HEK293T (cell line): ENCODE measurements around the gene FTCDNL1.

ENCODE experiments used
- CTCF ChIA-PET: fragments of 350-600 bp; formaldehyde crosslinking; extraction: SDS; loops from one replicate; lab custom pipeline; 2021; ENCODE audit warnings: antibody characterized with exemption, inconsistent platforms; lab: Yijun Ruan, JAX
- POLR2A ChIA-PET: fragments of 350-600 bp; formaldehyde crosslinking; extraction: SDS; loops from one replicate; lab custom pipeline; 2020; ENCODE audit warnings: antibody characterized with exemption, inconsistent platforms; lab: Yijun Ruan, JAX
- DNase-seq: peaks from one replicate; pipeline ENCODE4 v3.0.0; 2012; ENCODE audit warnings: mixed read lengths; ENCODE audit errors: extremely low spot score
- ARNT ChIP-seq: fragments of 450-650 bp; IDR thresholded peaks from 2 replicates; pipeline ENCODE4 v1.6.1; 2017; ENCODE audit warnings: mild to moderate bottlenecking
- BHLHE40 ChIP-seq: fragments of 450-650 bp; IDR thresholded peaks from 2 replicates; pipeline ENCODE4 v1.6.1; 2016; ENCODE audit warnings: mild to moderate bottlenecking, moderate library complexity, borderline replicate concordance
- CTBP1 ChIP-seq: fragments of 450-650 bp; IDR thresholded peaks from 2 replicates; pipeline ENCODE4 v1.6.1; 2016; ENCODE audit warnings: borderline replicate concordance
- ELF4 ChIP-seq: fragments of 450-650 bp; IDR thresholded peaks from 2 replicates; pipeline ENCODE4 v1.6.1; 2017; ENCODE audit warnings: antibody characterized with exemption
- FOXA1 ChIP-seq: fragments of 450-650 bp; IDR thresholded peaks from 2 replicates; pipeline ENCODE4 v1.6.1; 2016; ENCODE audit warnings: mild to moderate bottlenecking
- FOXK2 ChIP-seq: fragments of 450-650 bp; IDR thresholded peaks from 2 replicates; pipeline ENCODE4 v1.6.1; 2016; ENCODE audit warnings: mild to moderate bottlenecking
- FOXM1 ChIP-seq: fragments of 450-650 bp; IDR thresholded peaks from 2 replicates; pipeline ENCODE4 v1.6.1; 2017; ENCODE audit warnings: mild to moderate bottlenecking, borderline replicate concordance
- HDGF ChIP-seq: fragments of 450-650 bp; IDR thresholded peaks from 2 replicates; pipeline ENCODE4 v1.6.1; 2017; ENCODE audit warnings: antibody characterized with exemption, borderline replicate concordance
- L3MBTL2 ChIP-seq: fragments of 450-650 bp; conservative IDR thresholded peaks from 2 replicates; pipeline ENCODE4 v1.6.1; 2016; ENCODE audit warnings: mild to moderate bottlenecking
- LEF1 ChIP-seq: fragments of 450-650 bp; IDR thresholded peaks from 2 replicates; pipeline ENCODE4 v1.6.1; 2017; ENCODE audit warnings: mild to moderate bottlenecking, borderline replicate concordance
- NFRKB ChIP-seq: fragments of 450-650 bp; IDR thresholded peaks from 2 replicates; pipeline ENCODE4 v1.6.1; 2016; ENCODE audit warnings: mild to moderate bottlenecking, moderate library complexity
- PKNOX1 ChIP-seq: fragments of 450-650 bp; IDR thresholded peaks from 2 replicates; pipeline ENCODE4 v1.6.1; 2016
- SP1 ChIP-seq: fragments of 450-650 bp; IDR thresholded peaks from 2 replicates; pipeline ENCODE4 v1.6.1; 2017
- SUZ12 ChIP-seq: fragments of 450-650 bp; IDR thresholded peaks from 2 replicates; pipeline ENCODE4 v1.6.1; 2016; ENCODE audit warnings: mild to moderate bottlenecking
- TARDBP ChIP-seq: fragments of 450-650 bp; IDR thresholded peaks from 2 replicates; pipeline ENCODE4 v1.6.1; 2016
- ZNF384 ChIP-seq: fragments of 450-650 bp; IDR thresholded peaks from 2 replicates; pipeline ENCODE4 v1.6.1; 2016

The FTCDNL1 gene

GRCh38 chr2:199830531-199830930 is 20.5 kb downstream of the FTCDNL1 start:
- CTCF ChIA-PET: no interaction called here

DNA sequence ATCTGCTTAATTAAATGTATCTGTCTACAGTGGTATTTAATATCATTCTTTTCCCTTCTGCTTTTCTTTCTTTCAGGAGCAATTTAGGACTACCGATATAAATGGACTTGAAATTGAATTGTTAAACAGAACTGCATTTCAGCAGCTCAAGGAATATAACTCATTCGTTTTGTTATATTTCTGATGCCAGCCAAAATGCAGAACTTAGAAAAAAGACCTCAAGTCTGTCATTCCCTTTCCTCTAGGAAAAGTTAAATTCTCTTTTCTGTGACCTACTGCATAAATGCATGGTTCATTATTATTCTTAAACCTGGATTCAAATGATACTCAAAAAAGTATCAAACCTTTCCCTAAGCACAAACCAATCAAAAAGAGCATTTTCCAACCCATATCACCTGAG is 21.4 kb downstream of the FTCDNL1 start:
- TF ChIP-seq BHLHE40: no peak
- TF ChIP-seq ELF4: no peak
- TF ChIP-seq L3MBTL2: no peak
- TF ChIP-seq NFRKB: no peak
- TF ChIP-seq FOXA1: no peak
- no peak for TF ChIP-seq ARNT
- no peak for TF ChIP-seq HDGF
- no peak for TF ChIP-seq CTBP1
- TF ChIP-seq SUZ12: no peak
- no peak for TF ChIP-seq TARDBP
- TF ChIP-seq LEF1: no peak
- TF ChIP-seq ZNF384: no peak
- TF ChIP-seq FOXK2: no peak
- no peak for TF ChIP-seq FOXM1
- TF ChIP-seq PKNOX1: no peak
- no peak for TF ChIP-seq SP1
- ChIA-PET CTCF (interaction anchor here (0.7 kb wide), 1 partner anchor 718 kb away, joined by 3 read pairs; no protein-coding TSS in a partner anchor), POLR2A (no interaction called here)
- no peak for DNase-seq

More at GRCh38 chr2:199830531-199830930, 20.5 kb downstream of the FTCDNL1 start:
- POLR2A ChIA-PET: no interaction called here
- TF ChIP-seq LEF1 (no peak), NFRKB (no peak), CTBP1 (no peak)
- DNase-seq: no peak

- ChIA-PET CTCF (no interaction called here), POLR2A (interaction anchor here (0.9 kb wide), 1 partner anchor 33 kb away, joined by 3 read pairs; no protein-coding TSS in a partner anchor)
- no peak for DNase-seq
- TF ChIP-seq ZNF384 (no peak), FOXA1 (no peak), BHLHE40 (no peak), LEF1 (no peak), FOXK2 (no peak), ARNT (no peak), L3MBTL2 (no peak)
Observed at GRCh38 chr2:199819746-199820145, 31.2 kb downstream of the FTCDNL1 start.

DNA sequence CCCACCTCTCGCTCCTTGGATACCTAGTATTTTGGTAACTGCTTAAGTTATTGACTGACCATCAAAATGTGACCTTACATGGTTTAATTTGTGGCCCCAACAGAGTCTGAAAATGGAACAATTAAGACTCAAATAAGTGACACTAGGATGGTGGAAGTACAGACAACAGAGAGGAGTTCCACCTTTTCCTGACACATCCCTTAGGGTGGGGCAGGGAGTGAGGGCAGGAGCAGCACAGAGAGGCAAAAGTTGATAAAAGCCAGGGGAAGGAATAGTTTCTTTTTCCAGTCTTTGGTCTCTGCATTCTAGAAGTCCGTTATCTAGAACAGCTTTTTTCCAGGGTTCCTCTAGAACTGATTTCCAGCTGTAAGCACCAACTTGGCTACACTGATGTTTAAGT is 32.2 kb downstream of the FTCDNL1 start:
- POLR2A ChIA-PET: no interaction called here
- no peak for TF ChIP-seq ARNT
- no peak for TF ChIP-seq CTBP1
- TF ChIP-seq SUZ12: no peak
- TF ChIP-seq SP1: no peak
- no peak for TF ChIP-seq PKNOX1
- TF ChIP-seq BHLHE40: no peak
- CTCF ChIA-PET: no interaction called here
- no peak for DNase-seq

DNA sequence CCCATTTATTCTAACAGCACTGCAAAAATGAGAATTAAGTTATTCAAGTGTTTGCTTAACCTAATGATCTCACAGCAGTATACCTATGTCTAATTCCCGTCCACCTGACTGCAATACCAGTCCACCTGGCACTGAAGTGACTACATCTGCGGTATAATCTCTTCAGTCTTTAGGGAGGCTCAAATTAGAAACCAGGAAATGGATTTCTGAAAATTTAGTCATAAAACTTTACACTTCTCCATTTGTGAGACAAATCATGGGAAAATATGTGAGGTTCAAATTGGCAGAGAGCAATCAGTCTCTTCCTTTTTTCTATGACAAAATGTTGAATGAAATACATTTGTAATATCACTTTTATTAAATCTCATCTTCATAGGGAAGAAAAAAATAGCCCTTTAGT is 33.0 kb downstream of the FTCDNL1 start:
- DNase-seq: no peak
- TF ChIP-seq TARDBP (no peak), FOXM1 (no peak), LEF1 (no peak), NFRKB (no peak), SUZ12 (no peak), ELF4 (no peak), ZNF384 (no peak)
- ChIA-PET CTCF (no interaction called here), POLR2A (no interaction called here)

DNA sequence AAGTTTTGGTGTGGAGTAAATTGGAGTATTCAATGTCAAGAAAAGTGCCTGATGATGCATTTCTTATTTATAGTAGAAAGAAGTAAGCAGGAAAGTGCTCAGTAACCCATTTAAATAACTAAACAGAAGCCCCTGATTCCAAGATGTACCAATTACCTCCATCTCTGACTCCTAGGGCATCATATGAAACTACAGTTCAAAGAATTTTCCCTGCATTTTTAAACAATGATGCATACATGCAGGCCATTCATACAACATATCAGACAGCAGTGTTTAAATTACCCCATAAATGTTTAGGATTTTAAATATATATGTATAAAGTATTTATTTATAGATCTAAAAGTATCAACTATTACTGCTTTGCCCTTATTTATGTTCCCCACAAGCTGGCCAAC is 36.2 kb downstream of the FTCDNL1 start:
- TF ChIP-seq L3MBTL2: no peak
- TF ChIP-seq FOXM1: no peak
- TF ChIP-seq ELF4: no peak
- no peak for TF ChIP-seq CTBP1
- TF ChIP-seq SP1: no peak
- TF ChIP-seq FOXA1: no peak
- TF ChIP-seq LEF1: no peak
- no peak for TF ChIP-seq BHLHE40
- TF ChIP-seq ZNF384: no peak
- no peak for TF ChIP-seq NFRKB
- no peak for TF ChIP-seq HDGF
- no peak for TF ChIP-seq PKNOX1
- TF ChIP-seq TARDBP: no peak
- no peak for TF ChIP-seq FOXK2
- no peak for TF ChIP-seq SUZ12
- TF ChIP-seq ARNT: no peak
- POLR2A ChIA-PET: no interaction called here
- CTCF ChIA-PET: no interaction called here
- no peak for DNase-seq

DNA sequence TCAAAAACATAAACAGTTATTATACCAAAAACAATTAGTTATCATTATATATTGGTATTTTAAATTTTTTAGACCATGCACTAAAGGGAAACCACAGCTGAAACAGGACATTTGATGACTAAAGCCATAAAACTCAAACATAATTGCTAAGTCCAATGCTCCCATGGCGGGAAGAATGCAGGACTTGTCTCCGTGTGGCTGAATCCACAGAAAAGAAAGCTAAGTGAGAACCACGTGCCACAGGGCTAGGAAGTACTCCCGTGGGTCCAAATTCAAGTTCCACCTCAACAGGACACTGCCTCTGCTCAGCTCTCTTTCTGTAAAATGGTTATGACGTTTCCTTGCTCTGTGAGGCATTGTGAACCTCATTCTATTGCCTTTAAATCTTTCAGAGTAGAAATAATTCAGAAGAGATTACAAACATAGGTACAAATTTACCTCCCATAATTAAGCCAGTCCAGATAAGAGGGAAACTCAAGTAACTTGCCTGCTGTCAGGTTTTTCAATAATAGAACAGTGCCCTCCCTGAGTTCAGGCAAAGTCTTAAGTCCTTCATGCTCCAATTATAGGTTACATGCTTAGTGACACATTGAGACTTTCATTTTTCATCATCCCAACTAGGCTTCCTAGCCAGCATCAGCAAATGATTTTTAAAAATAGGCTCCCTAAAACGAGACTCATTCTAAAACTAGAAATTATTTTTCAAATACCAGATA is 36.7 kb downstream of the FTCDNL1 start:
- TF ChIP-seq L3MBTL2: peak; percentile 68
- TF ChIP-seq NFRKB: no peak
- no peak for TF ChIP-seq CTBP1
- no peak for TF ChIP-seq HDGF
- TF ChIP-seq FOXA1: no peak
- TF ChIP-seq FOXM1: no peak
- ChIA-PET POLR2A (no interaction called here), CTCF (no interaction called here)
- DNase-seq: no peak
